HG03196 (cell line): ENCODE measurements around the gene HIF3A.
"Not testable (repeated sequence)": the region's sequence is repeated elsewhere in the genome, so short reads cannot be mapped to it uniquely, and the experiment has no call there.

ENCODE experiments used
- ATAC-seq: cut with Tn5 transposase; IDR thresholded peaks from one replicate; pipeline ENCODE4 v1.9.1; 2021; ENCODE audit not compliant: unreplicated experiment

HIF3A gene

DNA sequence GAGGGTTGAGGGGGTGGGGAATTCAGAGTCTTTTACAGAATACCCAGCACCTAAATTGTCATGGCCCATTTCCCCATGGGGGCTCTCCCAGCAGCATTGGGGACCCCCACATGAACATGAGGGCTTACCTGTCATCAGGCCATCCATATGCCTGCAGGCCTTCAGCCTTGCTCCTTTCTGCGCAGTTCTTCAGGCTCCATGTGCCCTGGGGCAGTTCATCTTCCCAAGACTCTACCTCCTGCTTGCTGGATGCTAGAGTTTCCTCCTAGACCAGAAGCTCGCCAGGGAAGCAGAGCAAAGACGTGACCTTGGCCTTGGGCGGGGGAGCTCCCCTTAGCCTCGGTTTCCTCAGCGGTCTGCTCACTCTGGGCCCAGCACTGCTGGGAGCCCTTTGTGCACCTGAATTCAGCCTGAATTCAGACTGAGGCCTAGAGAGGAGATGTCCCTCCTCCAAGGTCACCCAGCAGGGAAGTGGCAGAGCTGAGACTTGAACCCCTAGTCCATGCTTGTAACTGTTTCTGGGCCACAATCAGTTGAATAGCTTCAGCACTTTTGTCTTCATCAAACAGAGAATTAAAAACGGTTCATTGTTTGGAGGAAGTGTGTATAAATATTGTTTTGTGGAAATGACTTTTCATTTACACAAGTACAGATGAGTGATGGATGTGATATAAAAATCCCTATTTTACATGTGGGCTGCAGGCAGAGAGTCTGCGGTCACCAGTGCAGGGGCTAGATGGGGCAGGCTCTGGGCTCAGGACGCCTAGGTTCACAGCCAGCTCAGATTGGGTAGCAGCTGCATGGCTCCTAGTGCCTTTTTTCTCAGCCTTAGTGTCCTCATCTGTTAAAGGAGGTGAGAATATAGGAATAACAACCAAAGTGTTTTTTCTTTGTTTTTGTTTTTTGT lies 59.6 kb downstream of the HIF3A start:
- ATAC-seq: no peak

DNA sequence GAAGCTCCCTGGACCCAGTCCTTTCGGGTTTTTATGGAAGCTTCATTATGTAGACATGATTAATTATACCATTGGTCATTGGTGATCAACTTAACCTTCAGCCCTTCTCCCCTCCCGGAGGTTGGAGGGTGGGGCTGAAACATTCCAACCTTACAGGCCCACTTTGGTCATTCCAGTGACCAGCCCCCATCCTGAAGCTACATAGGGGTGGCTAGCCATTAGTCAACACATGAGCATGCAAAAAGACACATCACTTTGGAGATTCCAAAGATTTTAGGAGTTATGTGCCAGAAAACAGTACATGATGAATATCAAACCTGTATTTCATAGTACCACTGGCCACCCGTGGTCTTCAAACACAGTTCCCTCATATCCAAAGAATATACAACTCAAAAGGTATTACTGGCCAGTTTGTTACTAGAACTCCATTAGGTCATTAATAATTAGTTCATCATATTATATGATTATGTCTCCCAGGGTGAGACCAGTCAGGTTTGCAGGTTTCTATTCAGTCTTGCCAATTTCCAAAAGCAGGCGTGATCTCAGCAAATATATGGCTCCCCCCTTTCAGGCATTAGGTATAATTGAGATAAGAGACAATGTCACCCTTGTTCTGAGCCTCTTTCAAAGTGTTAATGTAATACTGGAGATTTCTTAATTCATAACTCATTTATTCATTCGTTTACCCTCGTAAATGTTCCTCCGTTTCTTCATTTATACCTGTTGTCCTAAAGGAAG lies 61.2 kb downstream of the HIF3A start:
- ATAC-seq: no peak

DNA sequence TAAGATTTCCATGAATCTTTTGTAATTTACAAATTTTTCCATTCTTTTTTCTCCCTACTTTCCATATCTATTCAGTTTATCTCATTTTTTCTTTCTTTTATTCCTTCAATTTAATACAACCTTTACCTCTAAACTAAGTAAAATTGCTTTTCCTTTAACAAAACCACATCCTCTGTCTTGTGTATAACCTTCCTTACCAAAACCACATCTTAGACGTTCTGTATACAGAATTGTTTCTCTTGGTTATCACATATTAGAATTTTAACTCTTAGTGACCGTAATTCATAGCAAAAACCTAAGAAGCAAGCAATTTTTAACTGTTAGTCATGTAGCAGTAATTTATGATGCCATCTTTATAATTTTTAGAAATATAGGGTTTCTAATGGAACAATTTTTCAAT lies 65.1 kb downstream of the HIF3A start:
- ATAC-seq: no peak

DNA sequence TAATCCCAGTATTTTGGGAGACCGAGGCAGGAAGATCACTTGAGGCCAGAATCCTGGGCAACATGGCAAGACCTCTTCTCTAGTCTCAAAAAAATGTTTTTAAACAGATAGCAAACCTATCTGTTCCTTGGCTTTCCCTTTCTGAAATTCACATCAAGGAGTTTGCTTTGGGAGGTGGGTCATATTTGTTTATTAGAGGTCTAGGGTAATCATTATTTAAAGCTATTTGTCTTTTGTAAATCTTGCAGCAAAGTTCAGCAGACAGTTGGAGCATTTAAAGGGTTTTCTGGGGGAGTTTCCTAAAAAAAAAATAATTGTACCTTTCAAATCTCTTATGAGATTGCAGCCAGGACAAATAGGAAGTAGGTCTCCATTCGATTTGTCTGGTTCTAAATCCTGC lies 67.5 kb downstream of the HIF3A start:
- no peak for ATAC-seq

DNA sequence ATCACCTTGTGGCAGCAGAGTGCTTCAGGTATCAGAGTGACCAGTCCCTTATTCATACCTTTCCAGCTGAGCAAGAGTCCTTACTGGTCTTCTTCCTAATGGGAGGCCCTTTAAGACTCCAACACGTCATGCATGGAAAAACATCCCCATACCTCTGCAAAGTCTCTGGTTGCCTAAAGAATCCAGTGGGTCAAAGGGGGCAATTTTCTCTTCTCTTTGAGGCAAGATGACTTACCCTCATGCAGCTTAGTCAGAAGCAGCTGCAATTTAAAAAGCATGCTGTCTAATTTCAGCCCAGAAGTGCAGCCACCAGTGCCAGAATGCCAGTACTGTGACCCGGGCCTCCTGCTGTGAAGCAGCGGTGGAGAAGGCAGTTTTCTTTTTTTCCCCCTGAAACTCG lies 68.7 kb downstream of the HIF3A start:
- no peak for ATAC-seq

DNA sequence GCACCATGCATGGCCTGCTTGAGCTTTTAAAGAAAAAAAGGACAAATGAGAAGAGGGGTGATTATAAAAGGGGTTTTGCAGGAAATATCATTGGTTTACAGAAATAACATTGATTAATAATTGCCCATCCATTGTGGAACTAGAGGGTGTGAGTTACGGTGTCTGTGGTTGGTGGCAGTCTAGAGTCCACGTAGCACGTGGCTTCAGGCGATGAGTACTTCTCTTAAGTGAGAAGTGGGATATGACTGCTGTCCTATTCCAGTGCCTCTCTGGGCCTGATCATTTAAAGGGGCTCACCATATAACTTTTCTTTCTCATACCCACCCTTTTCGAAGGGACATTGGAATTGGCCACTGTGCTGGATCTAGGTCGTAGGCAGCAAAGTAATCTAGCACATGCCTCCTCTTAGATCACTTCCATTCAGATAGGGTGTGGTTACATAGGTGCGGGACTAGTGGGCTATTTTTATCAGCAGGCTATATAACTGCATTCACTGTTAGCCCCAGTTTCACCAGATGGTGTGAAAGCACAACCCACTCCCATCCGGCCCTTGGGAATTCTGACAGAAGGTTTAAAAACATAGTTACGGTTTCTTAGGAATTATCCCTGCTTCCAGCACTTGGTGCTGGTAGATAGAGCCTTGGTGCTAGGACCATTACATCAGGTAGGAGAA lies 69.9 kb downstream of the HIF3A start:
- no peak for ATAC-seq

DNA sequence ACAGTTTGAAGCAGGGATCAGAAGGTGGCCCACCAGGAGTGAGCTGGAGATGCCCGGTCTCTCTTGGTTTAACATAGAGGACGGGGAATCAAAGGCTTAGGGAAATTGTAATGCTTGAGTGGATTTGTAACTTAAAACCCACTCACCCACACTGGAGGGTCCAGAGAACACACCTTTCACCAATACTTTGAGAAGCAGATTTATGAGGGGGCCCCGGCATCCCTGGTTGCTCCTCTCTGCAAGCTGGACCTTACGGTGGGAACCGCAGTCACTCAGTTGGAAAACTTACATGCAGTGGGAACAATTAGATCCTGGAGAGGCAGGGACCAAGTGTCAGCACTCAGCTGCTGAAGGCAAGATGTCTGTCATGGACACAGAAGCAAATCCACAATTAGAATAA lies 70.6 kb downstream of the HIF3A start:
- no peak for ATAC-seq

DNA sequence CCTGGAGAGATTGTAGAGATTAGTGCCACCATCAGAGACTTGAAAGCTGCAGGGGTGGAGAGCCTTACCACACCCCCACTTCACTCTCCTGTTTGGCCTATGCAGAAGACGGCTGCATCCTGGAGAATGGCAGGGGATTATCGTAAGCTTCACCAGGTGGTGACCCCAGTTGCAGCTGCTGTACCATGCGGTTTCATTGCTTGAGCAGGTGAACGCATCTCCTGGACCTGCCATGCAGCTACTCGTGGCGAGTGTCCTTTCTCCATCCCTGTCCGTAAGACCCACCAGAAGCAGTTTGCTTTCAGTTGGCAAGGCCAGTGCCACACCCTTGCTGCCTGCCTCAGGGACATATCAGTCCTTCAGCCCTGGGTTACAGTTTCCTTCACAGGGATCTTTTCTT lies 71.3 kb downstream of the HIF3A start:
- ATAC-seq: no peak

DNA sequence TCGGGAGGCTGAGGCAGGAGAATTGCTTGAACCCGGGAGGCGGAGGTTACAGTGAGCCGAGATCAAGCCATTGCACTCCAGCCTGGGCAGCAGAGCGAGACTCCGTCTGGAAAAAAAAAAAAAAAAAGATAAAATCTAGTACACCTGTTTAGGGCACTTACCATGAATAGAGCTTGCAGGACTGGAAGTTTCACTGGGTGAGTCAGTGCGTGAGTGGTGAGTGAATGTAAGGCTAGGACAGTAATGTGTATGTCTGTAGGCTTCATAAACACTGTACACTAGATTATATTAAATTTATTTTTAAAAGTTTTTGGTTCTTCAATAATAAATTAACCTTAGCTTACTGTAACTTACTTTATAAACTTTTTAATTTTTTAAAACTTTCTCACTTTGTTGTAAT lies 73.0 kb downstream of the HIF3A start:
- no peak for ATAC-seq

DNA sequence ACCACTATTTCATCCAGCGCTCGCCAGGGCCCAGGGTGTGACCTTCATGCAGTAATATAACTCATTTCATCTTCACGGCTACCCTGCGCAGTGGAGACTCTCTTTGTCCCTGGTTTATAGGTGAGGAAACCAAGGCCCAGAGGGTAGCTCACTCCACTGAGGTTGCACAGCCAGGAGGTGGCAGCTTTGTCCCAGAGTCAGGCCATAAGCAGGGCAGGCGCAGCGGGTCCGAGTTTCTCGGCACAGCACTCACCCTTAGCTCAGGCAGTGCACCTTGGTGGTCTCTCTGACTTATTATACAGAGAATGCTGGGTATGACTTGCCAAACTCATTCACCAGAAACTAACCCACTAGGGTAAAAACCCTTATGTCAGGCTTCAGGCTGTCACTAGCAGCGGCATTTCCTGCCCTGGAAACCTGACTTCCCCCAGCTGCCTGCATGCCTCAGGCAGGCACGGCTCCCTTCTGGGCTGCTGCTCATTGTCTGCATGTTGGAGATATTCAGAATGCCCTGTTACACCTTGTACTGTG lies 74.6 kb downstream of the HIF3A start:
- ATAC-seq: no peak

DNA sequence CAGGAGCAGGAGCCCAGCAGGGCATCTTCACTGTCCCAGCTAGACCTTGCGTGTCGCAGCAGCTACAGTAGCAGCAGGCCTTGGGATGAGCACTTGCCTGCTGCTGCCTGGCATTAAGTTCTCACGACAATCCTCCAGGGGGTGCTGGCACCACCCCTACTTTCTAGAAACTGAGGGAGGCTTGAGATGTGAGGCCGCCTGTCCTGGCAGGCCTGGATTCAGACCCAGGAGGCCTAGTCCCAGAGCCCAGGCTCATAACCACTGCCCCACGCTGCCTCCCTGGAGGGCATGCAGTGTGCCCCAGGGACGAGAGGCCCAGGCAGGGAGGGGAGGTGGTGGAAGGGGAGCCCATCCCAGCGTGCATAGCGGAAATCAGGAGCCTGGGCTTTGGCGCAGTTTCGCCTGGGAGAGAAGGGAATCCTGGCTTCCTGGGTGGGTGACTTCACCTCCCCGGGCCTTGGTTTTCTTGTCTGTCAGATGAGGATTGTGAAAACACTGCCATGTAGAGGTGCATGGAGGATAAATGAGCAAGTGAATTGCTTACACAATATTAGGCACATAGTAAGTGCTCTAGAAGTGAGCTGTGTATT lies 76.2 kb downstream of the HIF3A start:
- no peak for ATAC-seq

DNA sequence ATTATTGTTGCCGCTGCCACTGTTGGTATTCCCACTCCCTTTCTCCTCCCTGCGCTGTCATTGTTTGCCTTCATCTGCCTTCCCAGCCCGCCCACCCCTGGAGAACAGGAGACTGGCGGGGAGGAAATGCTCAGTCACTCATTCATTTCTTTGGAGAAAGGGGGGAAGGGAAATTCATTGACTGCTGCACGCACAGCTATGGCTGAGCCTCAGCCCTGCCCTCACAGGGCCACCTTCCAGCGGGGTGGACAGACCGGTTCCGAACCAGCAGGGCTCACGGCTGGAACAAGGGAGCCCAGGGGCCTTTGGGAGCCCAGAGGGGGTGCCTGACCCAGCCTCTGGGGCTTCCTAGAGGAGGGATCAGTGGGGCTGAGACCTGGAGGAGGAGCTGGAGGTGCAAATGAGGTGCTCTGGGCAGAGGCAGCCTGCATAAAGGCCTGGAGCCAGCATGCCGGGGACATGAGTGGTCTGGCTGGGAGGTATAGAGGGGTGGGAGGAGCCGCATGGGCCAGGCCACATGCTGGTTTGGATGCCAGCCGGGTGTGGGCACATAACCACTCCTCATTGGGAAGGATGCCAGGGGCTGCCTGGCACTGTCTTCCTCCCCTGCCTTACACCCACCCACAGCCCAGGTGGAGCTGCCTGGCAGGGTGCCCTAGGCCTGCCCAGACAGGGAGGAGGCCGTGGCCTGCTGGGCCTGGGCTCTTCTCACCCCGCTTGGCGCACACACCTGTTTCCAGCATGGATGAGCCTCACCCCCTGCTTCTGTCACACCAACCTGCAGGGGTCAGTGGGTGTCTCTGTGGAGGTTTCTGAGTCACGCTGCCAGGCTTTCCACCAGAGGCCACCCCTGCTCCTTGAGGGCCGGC lies 76.9 kb downstream of the HIF3A start:
- ATAC-seq: no peak

DNA sequence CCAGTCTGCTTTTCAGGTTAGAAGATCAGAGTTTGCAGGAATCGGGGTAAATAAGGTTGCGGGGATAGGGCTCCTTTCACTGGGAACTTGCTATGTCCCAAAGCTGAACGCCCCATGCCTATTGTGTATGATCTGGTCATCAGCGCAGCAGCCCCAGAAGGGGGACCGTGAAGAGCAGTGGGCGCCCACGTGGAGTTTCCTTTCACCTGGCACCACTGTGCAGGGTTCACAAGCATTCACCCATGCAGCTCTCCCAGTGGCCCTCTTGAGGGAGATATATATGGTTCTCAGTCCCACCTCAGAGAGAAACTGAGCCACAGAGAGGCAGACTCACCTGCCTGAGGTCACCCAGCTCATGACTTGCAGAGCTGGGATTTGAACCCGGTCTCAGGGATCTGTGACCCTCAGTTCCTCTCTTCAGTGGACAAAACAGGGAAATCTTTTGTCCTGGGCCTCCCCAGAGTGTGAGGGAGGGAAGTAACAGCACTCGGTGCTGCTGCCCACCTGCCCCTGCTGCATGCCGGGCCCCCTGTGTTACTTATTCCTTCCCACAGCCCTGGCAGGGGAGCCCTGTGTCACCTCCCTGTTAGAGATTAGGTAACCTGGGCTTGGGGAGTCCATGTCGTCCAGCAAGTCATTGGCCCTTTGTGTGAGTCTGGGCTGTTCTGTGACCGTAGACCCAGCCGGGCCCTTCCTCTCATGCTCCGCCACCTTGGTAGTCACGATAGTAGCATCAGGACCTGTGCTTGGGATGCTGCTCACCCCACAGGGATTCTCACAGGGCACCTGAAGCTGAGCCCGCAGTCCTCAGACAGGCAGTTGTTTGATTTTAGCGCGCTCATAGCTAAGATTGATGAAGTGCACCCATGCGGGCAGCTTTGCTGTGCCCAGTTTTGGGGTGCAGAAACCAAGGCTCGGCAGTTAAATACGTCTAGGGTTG lies 78.0 kb downstream of the HIF3A start:
- no peak for ATAC-seq

DNA sequence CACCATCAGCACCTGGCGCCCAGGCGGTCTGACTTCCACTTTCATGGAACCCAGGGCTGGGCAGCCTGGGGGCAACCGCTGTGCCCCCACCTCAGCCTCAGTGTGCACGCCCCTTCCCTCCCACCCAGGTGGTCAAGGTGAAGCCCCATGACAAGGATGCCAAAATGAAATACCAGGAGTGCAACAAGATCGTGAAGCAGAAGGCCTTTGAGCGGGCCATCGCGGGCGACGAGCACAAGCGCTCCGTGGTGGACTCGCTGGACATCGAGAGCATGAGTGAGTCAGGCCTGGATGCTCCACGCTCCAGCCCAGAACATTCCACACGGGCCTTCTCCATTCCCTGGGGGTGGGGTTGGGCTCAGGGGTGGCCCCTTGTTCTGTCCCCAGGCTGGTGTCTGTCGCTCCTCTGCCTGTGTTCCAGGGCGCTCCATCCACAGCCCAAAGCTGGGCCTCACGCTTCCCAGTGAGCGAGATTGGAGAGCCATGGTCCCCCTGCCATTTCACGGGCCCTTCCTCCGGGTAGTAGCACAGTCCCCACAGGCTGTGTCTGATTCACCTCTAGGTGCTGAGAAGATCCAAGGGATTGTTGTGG lies 78.7 kb downstream of the HIF3A start:
- not testable (repeated sequence) for ATAC-seq

DNA sequence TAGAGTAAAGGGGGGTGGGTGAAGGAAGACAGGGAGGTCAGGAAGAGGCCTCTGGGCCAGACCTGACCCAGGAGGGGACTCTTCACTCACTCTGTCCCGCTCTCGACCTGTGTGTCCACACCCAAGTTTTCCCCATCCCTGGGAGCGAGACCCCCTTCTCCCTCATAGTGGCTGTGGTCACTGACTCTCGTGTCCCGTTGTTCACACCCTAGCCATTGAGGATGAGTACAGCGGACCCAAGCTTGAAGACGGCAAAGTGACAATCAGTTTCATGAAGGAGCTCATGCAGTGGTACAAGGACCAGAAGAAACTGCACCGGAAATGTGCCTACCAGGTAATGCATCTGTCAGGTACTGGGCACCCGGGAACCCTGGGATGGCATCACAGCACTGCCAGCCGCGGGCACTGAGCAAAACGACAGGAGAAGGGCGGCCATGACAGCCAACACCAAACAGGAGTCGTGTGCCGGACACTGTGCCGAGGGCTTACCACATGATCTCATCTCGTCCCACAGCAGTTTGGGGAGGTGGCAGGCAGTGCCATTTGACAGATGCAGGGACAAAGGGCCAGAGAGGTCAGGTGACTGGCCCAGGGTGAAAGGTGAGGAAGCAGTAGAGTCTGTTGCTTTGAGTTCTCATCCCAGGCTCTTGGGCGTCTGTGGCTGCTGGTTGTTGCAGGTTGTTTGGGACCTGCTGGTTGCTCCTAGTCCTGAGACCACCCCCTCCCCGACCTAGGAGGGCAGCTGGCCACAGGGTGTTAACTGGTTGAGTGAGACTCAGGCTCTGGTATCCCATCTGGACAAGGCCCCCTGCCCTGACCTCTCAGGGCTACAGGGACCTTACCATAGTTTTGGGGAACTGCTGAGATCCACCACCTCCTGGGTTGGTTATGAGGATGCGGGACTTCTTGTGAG lies 79.7 kb downstream of the HIF3A start:
- no peak for ATAC-seq

DNA sequence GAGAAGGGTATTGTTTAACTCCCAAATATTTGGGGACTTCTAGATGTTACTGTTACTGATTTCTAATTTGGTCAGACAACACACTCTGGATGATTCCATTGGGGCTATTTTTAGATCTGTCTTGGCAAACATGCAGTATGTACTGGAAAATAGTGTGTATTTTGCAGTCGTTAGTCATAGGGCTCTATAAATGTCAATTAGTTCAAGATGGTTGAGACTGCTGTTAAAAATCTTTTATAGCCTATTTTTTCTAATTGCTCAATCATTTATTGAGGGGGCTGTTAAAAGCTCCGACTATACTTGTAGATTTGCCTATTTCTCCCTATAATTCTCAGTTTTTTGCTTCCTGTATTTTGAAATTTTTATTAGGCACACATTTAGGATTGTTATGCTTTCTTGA lies 81.4 kb downstream of the HIF3A start:
- ATAC-seq: no peak

DNA sequence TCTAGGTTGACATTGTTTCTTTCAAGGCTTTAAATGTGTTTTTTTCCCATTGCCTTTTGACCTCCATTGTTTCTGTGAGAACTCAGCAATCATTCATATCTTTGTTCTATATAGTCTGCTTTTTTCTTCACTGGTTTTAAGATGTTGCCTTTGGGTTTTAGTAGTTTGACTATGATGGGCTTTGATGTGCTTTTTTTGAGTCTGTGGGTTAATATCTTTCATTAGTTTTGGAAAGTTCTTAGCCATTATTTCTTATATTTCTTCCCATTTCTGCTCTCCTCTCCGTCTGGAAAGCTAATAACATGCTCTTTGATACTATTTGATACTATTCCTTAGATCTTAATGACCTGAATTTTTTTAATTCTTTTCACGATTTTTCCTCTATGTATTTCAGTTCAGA lies 83.8 kb downstream of the HIF3A start:
- no peak for ATAC-seq

DNA sequence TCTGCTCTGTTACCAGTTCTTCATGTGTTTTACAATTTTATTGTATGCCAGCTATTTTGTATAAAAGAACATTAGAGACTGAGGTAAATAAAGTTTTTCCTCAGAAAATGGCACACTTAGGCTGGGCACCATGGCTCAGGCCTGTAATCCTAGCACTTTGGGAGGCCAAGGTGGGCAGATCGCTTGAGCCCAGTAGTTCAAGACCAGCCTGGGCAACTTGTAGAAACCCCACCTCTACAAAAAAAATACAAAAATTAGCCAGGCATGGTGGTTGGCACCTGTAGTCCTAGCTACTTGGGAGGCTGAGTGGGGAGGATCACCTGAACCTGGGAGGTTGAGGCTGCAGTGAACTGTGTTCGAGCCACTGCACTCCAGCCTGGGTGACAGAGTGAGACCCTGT lies 84.5 kb downstream of the HIF3A start:
- no peak for ATAC-seq
